Omental fat pad (tissue), 4 donors: ENCODE data around the gene RNF13. TPM values are rescaled to one million over a fixed set of nuclear protein-coding genes. Genes with fewer than 3 reads are reported as not detected.

Source experiments
- ATAC-seq: fragments of 150-250 bp; one replicate; pipeline ENCODE4 v1.9.1; 2016; ENCODE audit warnings: mild to moderate bottlenecking, moderate library complexity; ENCODE audit not compliant: low FRiP score
- DNase-seq: peaks from one replicate; pipeline ENCODE4 v3.0.0-alpha.2; 2019; ENCODE audit warnings: low spot score
- total RNA-seq, 4 donors: library from RNA; depleted of rRNA; stranded (reverse); fragments of >200 nt; gene quantifications; one replicate each; pipeline ENCODE4 v1.1.0, GENCODE V29; 2016
- TF ChIP-seq, protein P1 (sequence below), 3 donors: fragments of 450-650 bp; IDR thresholded peaks; one replicate each; pipeline ENCODE4 v1.5.1; 2016 to 2017; ENCODE audit warnings: antibody characterized with exemption in 3 of 3, mild to moderate bottlenecking in 3 of 3, moderate library complexity in 2 of 3

Gene RNF13
- total RNA-seq, 4 donors from 2014 or later = 77.7 to 105 (median 95.9) TPM

DNA sequence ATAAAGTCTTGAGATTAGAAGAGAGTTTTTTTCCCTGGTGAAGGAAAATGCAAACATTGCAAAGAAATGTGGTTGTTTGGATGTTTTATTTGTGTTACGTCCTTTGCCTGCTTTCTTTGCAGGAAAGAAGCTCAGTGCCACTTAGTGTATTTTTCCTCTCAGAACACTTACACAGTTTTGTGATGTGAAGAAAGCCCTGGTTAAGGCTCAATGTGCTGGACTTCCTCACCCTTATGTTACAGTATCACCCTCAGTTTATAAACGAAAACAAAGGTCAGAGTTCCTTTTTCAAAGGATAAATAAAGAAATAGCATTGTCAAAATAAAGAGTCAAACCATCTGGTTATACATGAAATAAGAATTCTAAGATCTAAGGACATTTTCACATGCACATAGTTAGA, 45.9 kb downstream of the RNF13 start:
- DNase-seq (no peak), ATAC-seq (no peak)
- TF ChIP-seq, protein P1, sequence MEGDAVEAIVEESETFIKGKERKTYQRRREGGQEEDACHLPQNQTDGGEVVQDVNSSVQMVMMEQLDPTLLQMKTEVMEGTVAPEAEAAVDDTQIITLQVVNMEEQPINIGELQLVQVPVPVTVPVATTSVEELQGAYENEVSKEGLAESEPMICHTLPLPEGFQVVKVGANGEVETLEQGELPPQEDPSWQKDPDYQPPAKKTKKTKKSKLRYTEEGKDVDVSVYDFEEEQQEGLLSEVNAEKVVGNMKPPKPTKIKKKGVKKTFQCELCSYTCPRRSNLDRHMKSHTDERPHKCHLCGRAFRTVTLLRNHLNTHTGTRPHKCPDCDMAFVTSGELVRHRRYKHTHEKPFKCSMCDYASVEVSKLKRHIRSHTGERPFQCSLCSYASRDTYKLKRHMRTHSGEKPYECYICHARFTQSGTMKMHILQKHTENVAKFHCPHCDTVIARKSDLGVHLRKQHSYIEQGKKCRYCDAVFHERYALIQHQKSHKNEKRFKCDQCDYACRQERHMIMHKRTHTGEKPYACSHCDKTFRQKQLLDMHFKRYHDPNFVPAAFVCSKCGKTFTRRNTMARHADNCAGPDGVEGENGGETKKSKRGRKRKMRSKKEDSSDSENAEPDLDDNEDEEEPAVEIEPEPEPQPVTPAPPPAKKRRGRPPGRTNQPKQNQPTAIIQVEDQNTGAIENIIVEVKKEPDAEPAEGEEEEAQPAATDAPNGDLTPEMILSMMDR (IDR thresholded peaks at IDR 0.05) = no peak

DNA sequence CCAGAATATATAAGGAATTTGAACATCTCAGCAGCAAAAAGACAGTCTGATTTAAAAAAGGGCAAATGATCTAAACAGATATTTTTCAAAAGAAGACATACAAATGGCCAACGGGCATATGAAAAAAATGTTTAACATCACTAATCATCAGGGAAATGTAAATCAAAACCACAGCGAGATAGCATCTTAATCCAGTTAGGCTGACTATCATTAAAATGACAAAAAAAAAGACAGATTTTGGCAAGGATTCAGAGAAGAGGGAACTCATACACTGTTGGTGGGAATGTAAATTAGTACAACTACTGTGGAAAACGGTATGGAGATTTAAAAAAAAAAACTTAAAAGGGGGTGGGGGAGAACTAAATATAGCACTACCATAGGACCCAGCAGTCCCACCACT, 47.9 kb downstream of the RNF13 start:
- TF ChIP-seq, protein P1 (IDR thresholded peaks at IDR 0.05) = no peak
- ATAC-seq (no peak), DNase-seq (no peak)

- ATAC-seq (no peak), DNase-seq (no peak)
- TF ChIP-seq, protein P1 (IDR thresholded peaks at IDR 0.05) = no peak
Observed at GRCh38 chr3:149867563-149867962, 54.5 kb downstream of the RNF13 start.

DNA sequence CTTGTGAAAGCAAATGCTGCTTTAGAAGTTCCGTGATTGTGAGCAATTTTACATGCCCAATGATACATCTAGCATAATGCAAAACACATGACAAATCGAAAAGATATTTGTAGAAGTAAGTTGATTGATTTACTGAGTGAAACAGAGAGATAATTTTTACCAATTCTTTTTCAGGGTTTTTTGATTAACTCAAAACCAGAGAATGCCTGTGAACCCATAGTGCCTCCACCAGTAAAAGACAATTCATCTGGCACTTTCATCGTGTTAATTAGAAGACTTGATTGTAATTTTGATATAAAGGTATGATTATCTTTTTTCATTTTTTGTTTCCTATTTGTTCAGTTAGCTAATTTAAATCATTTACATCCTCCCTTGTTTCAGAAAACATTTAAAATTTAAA, 58.8 kb downstream of the RNF13 start:
- DNase-seq = no peak
- TF ChIP-seq, protein P1 (IDR thresholded peaks at IDR 0.05) = no peak
- no peak for ATAC-seq

DNA sequence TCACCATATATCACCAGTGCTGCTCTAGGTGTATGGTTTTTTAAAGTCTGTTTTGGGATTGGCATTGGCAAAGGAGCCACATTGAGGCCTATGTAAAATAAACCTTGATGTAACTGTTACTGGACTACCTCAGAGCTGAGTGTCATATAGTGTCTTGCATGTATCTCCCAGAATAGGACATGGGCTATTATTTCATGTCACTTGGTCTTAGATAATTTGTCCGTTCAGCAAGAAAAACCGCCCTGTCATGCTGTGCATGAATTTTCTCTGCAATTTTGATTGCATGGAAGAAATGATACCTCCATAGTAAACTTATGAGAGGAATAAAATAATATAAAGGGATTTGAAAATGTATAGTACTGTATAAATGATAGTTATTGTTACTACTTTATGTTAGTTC, 59.6 kb downstream of the RNF13 start:
- DNase-seq (no peak), ATAC-seq (no peak)
- TF ChIP-seq, protein P1 (IDR thresholded peaks at IDR 0.05) = no peak

DNA sequence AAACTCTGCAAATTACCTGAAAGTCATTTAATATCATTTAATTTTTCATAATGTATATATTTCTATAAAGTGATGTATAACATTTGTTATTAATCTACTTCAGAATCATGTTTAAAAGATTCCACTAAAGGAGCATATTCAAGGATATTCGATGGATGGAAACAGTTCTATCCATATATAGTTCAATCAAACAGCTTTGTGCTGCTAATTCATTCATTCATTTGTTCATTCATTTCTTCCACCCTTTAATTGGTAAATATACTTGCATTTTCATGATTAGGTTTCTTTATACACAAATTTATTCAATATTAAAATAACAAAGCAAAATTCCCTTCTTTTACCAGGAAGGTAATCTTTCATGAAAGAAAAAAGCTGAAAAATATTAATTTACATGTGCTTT, 64.7 kb downstream of the RNF13 start:
- ATAC-seq = no peak
- no peak for DNase-seq
- TF ChIP-seq, protein P1 (IDR thresholded peaks at IDR 0.05) = no peak

DNA sequence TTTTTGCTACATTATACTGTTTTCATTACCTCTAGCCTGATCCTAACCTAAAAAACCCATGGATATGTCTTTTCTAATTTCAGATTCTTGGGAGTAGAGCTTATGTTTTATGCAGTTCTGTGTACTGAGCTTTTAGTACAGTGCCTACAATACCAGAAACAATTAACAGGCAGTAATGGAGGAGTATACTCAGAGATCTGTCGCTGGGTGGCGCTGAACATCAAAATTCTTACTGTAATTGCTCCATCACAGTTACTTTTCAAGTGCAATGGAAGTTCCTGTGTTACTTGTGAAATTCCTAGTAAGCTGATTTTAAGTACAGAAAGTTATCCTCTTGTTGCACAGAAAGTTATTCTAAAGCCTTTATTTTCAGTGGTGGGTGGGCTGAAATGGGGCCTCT, 66.9 kb downstream of the RNF13 start:
- TF ChIP-seq, protein P1 (IDR thresholded peaks at IDR 0.05) = no peak
- ATAC-seq (peak; percentile 77), DNase-seq (no peak)
